Osteocyte (in vitro differentiated cells): ENCODE results near the gene ELN. TPM values are rescaled to one million over a fixed set of nuclear protein-coding genes. Genes with fewer than 3 reads are reported as not detected.
A peak's percentile ranks its signal among the peaks of the same experiment; 100 is the strongest.
"Not testable (repeated sequence)": the region's sequence is repeated elsewhere in the genome, so short reads cannot be mapped to it uniquely, and the experiment has no call there.

ENCODE experiments used
- DNase-seq: peaks from one replicate; pipeline ENCODE4 v3.0.0; 2021; ENCODE audit warnings: mixed read lengths; ENCODE audit not compliant: unreplicated experiment; ENCODE audit errors: extremely low spot score
- H3K27ac Mint-ChIP-seq: one replicate; pipeline ENCODE4 v1.8.0; 2021; ENCODE audit warnings: mild to moderate bottlenecking, mixed read lengths; ENCODE audit not compliant: unreplicated experiment
- H3K27me3 Mint-ChIP-seq: one replicate; pipeline ENCODE4 v1.8.0; 2021; ENCODE audit warnings: mixed read lengths; ENCODE audit not compliant: unreplicated experiment
- H3K36me3 Mint-ChIP-seq: one replicate; pipeline ENCODE4 v1.8.0; 2021; ENCODE audit warnings: mixed read lengths; ENCODE audit not compliant: unreplicated experiment
- H3K4me1 Mint-ChIP-seq: one replicate; pipeline ENCODE4 v1.8.0; 2021; ENCODE audit warnings: mixed read lengths; ENCODE audit not compliant: unreplicated experiment
- H3K4me3 Mint-ChIP-seq: one replicate; pipeline ENCODE4 v1.8.0; 2021; ENCODE audit warnings: mild to moderate bottlenecking, moderate library complexity, mixed read lengths; ENCODE audit not compliant: unreplicated experiment
- H3K9me3 Mint-ChIP-seq: one replicate; pipeline ENCODE4 v1.8.0; 2021; ENCODE audit warnings: mixed read lengths; ENCODE audit not compliant: unreplicated experiment
- long read RNA-seq: library from polyadenylated mRNA; unstranded; transcript quantifications from one replicate; pipeline ENCODE4 v2.0.0, GENCODE V29; 2021
- total RNA-seq: library from RNA; stranded (reverse); gene quantifications from 2 replicates; pipeline ENCODE4 v1.2.1, GENCODE V29; 2021
- TF ChIP-seq, protein P1 (sequence below): fragments of 200-600 bp; sonication (generic); IDR thresholded peaks from 2 replicates; pipeline ENCODE4 v1.5.0; 2021; ENCODE audit warnings: antibody characterized with exemption, mild to moderate bottlenecking, moderate library complexity

Gene ELN
- 13.3 and 13.5 TPM in 2 replicates for total RNA-seq
- long read RNA-seq: 0 reads

DNA sequence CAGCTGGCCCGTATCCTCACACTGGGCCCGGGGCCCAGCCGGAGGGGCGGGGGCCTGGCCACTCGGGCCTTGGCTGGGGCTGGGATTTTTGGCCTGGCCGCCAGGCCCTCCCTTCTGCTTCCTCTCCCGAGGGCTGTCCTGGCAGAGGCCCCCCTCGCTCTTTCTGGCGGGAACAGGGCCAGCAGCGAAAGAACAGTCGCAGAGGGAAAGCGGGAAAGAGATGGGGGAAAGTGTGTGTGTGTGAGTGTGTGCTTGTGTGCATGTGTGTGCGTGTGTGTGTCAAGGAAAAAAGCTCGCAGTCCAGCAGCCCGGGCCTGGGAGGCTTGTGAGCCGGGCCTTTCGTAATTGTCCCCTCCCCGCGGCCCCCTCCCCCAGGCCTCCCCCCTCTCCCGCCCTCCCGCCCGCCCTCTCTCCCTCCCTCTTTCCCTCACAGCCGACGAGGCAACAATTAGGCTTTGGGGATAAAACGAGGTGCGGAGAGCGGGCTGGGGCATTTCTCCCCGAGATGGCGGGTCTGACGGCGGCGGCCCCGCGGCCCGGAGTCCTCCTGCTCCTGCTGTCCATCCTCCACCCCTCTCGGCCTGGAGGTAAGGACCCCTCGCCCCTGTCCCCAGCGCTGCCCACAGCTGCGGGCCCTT lies at the start of gene ELN:
Gene ELN, plus strand, starts transcription at position 491 of the 638 bp plus-strand sequence. Its CDS starts 15 bp downstream, at position 506.
- DNase-seq: no peak
- TF ChIP-seq, protein P1, sequence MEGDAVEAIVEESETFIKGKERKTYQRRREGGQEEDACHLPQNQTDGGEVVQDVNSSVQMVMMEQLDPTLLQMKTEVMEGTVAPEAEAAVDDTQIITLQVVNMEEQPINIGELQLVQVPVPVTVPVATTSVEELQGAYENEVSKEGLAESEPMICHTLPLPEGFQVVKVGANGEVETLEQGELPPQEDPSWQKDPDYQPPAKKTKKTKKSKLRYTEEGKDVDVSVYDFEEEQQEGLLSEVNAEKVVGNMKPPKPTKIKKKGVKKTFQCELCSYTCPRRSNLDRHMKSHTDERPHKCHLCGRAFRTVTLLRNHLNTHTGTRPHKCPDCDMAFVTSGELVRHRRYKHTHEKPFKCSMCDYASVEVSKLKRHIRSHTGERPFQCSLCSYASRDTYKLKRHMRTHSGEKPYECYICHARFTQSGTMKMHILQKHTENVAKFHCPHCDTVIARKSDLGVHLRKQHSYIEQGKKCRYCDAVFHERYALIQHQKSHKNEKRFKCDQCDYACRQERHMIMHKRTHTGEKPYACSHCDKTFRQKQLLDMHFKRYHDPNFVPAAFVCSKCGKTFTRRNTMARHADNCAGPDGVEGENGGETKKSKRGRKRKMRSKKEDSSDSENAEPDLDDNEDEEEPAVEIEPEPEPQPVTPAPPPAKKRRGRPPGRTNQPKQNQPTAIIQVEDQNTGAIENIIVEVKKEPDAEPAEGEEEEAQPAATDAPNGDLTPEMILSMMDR: no peak
- no peaks in the 10 kb centered on the region for H3K9me3 Mint-ChIP-seq
- peaks cover 10% of the 10 kb centered on the region for H3K27me3 Mint-ChIP-seq
- no peaks in the 10 kb centered on the region for H3K36me3 Mint-ChIP-seq
- no peak within 1 kb of the TSS for H3K27ac Mint-ChIP-seq
- peaks cover 44% of the 10 kb centered on the region for H3K4me1 Mint-ChIP-seq
- H3K4me3 Mint-ChIP-seq: no peak within 1 kb of the TSS

DNA sequence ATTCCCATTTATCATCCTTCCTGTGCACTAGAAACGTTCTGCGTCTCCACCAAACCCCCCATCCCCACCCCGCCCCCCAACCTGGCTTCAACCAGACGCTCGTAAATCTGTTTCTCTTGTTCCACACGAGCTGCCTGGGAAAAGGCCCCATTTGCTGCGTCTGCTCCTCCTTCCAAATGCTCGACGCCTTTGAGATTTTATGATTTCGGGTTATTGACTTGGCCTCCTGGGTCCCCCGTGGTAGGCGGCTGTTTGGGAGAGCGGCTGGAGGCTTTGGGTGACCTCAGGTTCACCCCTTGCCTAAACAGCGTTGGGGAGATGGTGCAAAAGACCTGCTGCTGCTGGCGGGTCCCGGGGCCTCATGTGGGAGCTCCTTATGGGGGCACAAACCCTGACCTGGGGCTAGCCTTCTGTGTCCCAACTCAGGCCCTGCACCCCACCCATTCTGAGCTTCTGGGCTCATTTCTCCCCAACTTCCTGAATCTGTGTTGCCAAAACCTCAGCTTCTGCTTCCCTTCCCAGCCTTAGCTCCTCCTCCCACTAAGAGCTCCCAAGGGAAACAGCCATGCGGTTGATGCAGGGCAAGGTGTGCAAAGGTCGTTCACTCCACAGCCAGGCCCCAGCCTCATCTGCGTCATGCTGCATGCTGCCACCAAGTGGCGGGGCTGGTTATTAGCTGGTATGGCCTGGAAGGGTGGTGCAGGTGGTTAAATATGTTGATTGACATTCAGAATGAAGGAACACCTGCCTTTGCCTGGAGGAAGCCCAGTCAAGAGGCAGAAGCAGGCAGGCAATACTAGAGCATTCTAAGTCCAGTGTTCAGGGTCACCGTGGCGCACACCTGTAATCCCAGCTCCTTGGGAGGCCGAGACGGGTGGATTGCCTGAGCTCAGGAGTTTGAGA lies 49.1 kb upstream of the ELN start:
- no peak overlapping the region for H3K27ac Mint-ChIP-seq
- H3K4me1 Mint-ChIP-seq: peaks cover 2% of the 10 kb centered on the region
- peaks cover 16% of the 10 kb centered on the region for H3K27me3 Mint-ChIP-seq
- no peak for DNase-seq
- H3K36me3 Mint-ChIP-seq: no peaks in the 10 kb centered on the region
- H3K4me3 Mint-ChIP-seq: no peak overlapping the region
- no peaks in the 10 kb centered on the region for H3K9me3 Mint-ChIP-seq
- TF ChIP-seq, protein P1: peak; percentile 26

DNA sequence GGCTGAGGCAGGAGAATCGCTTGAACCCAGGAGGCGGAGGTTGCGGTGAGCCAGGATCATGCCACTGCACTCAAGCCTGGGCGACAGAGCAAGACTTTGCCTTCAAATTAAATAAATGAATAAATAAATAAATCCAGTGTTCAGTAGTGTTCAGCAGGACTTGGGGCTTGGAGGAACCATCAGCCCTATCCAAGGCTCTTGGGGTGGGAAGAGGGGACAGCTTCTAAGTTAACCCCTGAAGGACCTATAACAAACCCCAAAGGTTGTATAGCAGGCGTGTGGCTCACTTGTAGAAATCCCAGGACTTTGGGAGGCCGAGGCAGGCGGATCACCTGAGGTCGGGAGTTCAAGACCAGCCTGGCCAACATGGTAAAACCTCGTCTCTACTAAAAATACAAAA lies 48.3 kb upstream of the ELN start:
- H3K36me3 Mint-ChIP-seq, H3K4me3 Mint-ChIP-seq, H3K4me1 Mint-ChIP-seq, H3K27ac Mint-ChIP-seq, DNase-seq, H3K9me3 Mint-ChIP-seq: not testable (repeated sequence)
- H3K27me3 Mint-ChIP-seq: peaks cover 16% of the 10 kb centered on the region

DNA sequence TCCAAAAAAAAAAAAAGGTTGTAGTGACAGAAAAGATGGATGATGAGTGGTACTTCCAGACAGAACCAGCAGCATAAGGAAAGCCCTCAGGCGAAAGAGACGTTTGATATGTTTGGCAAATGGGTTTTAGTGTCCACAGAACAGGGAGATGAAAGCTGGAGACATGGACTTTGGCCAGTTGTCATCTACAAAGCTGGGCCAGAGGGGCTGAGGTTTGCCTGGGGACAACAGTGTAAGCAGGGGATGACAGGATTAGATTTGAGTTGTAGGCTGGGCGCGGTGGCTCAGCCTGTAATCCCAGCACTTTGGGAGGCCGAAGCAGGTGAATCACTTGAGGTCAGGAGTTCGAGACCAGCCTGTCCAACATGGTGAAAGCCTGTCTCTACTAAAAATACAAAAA lies 47.8 kb upstream of the ELN start:
- TF ChIP-seq, protein P1: no peak
- DNase-seq: no peak
- Mint-ChIP-seq H3K4me1 (peaks cover 2% of the 10 kb centered on the region), H3K27me3 (peaks cover 16% of the 10 kb centered on the region), H3K36me3 (no peaks in the 10 kb centered on the region), H3K4me3 (no peak overlapping the region), H3K9me3 (no peaks in the 10 kb centered on the region), H3K27ac (no peak overlapping the region)

DNA sequence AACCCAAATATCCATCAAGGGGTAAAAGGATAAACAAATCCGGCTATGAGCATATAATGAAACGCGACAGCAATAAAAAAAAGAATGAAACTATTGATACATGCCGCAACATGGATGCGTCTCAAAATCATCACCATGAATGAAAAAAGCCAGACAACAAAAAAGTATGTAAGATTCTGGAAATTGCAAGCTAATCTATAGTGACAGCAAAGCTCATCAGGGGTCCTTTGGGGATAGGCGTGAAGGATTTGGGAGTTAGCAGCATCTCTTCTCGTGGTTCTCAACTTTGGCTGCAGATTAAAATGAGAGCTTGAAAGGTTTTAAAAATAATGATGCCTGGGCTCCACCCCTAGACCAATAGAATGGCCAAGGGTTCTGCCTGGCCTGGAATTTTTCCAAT lies 46.0 kb upstream of the ELN start:
- Mint-ChIP-seq H3K4me3 (no peak overlapping the region), H3K4me1 (peaks cover 2% of the 10 kb centered on the region), H3K27me3 (peaks cover 16% of the 10 kb centered on the region), H3K36me3 (no peaks in the 10 kb centered on the region), H3K9me3 (no peaks in the 10 kb centered on the region), H3K27ac (no peak overlapping the region)
- DNase-seq: no peak
- TF ChIP-seq, protein P1: no peak
